GM19324 (cell line): ENCODE measurements around the gene PIK3R3.

Experiments
- ATAC-seq: cut with Tn5 transposase; IDR thresholded peaks from one replicate; pipeline ENCODE4 v1.9.1; 2021; ENCODE audit warnings: mild to moderate bottlenecking, moderate library complexity; ENCODE audit not compliant: unreplicated experiment, low FRiP score

PIK3R3 gene

DNA sequence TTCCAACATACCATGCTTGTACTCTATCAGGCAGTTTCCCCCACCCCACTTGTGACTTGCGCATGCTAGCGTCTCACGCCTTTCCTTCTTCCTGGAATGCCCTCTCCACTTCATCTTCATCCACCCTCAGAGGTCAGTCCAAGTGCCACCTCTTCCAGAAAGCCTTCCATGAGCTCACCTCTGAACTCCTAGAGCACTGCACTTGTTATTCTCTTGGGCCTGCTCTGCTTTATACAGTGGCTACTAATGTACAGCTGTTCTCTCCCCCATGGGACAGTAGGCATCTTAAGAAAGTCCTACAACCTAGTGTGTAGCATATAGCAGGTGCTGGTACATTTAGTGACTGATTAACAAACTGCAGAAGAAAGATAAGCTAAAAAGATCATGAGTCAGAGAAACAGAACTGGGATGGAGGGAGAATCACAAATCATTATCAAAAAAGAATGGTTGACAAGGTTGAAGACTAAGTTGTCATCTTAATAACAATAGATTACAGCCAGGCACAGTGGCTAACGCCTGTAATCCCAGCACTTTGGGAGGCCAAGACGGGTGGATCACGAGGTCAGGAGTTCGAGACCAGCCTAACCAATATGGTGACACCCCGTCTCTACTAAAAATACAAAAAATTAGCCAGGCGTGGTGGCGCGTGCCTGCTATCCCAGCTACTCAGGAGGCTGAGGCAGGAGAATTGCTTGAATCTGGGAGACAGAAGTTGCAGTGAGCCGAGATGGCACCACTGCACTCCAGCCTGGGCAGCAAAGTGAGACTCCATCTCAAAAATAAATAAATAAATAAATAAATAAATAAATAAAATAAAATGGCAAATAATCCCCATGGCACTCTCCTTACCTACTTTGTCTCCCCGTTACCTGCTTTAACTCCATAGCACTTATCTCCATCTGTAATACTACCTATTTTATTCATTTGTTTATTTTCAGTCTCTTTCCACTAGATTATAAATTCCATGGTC lies 26.2 kb upstream of the PIK3R3 start:
- peak; percentile 45 for ATAC-seq

GRCh38 chr1:46157916-46158311 lies 25.5 kb upstream of the PIK3R3 start:
- no peak for ATAC-seq

- ATAC-seq: no peak
Measured at GRCh38 chr1:46153732-46154131, 21.3 kb upstream of the PIK3R3 start.

DNA sequence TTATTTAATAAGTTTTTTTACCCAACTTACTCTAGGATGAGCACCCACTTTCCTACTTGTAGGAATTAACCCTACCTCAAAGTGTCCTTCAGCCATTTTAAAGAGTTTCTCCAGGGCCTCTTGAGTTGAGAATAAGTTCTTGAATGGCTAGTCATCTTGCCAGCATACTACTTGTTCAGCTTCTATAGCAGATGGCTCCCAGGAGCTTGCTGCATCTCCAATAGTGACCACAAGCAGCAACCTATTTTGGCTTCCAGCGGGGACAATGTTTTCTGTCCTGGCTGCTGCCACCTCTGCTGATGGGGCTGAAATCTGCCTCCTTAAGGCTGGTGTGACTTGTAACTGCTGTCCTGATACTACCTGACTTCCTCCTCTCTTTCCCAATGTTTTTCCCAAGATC lies 20.8 kb upstream of the PIK3R3 start:
- no peak for ATAC-seq

DNA sequence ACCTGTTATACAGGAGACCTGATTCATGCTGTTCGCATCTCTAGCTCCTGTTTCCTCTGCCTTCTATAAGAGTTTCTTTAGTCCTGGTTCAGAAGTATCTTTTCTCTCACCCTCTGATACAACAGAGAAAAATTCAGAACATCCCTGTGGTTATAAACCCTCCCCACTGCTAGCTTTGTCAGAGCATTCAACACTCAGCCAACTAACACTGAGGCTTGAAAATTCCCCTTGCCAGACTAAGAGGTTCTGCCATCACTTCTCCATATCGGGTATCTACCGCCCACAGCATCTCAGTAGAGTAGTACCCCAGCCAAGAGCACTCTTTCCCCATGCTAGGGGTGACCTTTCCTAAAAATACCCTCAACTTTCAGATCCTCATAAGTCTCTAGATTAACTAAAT lies 19.6 kb upstream of the PIK3R3 start:
- no peak for ATAC-seq

- ATAC-seq: no peak
Measured at GRCh38 chr1:46150085-46150484, 17.7 kb upstream of the PIK3R3 start.

GRCh38 chr1:46148318-46148717 lies 15.9 kb upstream of the PIK3R3 start:
- no peak for ATAC-seq

GRCh38 chr1:46137916-46138315 lies 5.5 kb upstream of the PIK3R3 start:
- no peak for ATAC-seq

- ATAC-seq: no peak
Measured at GRCh38 chr1:46136711-46137110, 4.3 kb upstream of the PIK3R3 start.

GRCh38 chr1:46134660-46135331 lies 2.4 kb upstream of the PIK3R3 start:
- ATAC-seq: no peak

GRCh38 chr1:46133781-46134350 lies 1.4 kb upstream of the PIK3R3 start:
- no peak for ATAC-seq

- ATAC-seq: peak; percentile 56
Measured at GRCh38 chr1:46133181-46133658, 791 bp upstream of the PIK3R3 start.

GRCh38 chr1:46131712-46132528 lies 509 bp downstream of the PIK3R3 start:
- ATAC-seq: no peak

DNA sequence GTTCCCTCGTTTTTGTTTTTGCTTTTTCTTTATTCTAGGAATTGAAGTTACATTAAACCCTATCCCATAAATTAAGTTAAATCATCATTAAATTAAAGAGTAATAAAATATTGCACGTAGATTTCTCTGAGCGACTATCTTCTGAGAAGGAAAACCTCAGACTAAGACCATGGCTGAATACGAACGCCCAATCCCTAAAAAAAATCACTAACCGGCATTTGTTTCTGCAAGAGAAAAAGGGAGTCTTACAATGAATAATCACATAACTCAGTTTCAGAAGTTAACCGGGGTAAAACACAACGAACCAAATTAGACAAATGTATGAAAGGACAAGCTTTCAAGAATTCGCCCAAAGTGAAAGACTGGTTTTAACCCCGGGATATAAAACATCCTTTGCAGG lies 1.3 kb downstream of the PIK3R3 start:
- ATAC-seq: no peak

DNA sequence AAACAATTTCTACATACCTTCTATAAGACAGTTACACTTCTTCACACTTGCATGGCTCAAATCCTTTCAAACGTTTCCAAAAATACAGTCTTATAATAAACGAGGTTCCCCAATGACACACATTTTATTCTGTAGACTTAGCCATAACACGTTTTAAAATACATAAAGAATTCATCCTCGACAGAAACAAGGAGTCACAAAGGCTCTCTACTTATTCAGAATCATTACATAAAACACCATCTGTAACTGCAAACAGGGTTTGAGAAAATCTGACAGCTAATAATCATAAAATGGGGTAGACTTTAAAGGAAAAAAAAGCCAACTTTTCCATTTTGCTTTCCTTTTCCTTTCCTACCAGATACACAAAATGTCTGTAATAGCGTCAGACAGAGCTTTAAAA lies 1.8 kb downstream of the PIK3R3 start:
- ATAC-seq: no peak

DNA sequence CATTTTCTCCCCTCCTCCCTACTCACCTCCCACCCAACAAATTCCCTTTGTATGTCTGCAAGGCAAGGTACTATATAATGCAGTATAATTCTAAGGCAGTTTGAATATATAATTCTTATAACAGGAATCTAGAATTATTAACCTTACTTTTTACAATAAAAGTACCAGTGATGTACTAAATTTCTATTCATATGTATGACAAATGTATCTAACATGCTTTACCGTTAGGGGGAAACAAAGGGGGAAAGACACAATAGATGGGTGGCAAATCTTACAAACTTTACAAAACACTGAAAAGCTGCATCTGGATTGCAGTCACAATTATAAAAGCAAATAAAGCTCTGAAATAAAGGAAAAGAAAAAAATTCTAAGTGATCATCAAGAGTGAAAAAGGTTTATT lies 2.3 kb downstream of the PIK3R3 start:
- no peak for ATAC-seq

- no peak for ATAC-seq
Measured at GRCh38 chr1:46128344-46128743, 4.1 kb downstream of the PIK3R3 start.

- no peak for ATAC-seq
Measured at GRCh38 chr1:46118856-46119255, 13.6 kb downstream of the PIK3R3 start.

DNA sequence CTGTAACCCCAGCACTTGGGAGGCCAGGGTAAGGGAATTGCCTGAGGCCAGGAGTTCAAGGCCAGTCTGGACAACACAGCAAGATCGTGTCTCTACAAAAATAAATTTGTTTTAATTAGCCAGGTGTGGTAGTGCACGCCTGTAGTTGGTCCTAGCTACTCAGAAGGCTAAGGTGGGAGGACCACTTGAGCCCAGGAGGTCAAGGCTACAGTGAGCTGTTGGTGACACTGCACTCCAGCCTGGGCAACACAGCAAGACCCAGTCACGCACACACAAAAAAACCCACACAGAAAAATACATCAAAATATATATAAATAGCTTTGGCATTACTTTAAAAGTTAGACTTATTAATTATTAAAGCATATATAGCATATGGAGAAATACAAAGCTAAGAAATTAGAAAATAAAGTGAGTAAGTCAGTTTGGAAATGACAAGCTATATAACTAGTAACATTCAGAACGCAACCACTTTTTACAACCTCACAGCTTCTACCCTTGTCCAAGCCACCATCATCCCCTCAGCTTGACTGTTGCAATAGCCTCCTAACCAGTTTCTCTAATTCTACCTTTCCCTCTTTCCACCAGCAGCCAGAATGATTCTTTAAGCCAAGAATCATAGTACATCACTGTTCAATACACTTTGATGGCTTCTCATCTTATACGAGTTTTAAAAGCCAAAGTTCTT lies 14.5 kb downstream of the PIK3R3 start:
- ATAC-seq: no peak
